ENCODE data around the gene RUFY3.
A peak's percentile ranks its signal among the peaks of the same experiment; 100 is the strongest.
"Not testable (repeated sequence)": the region's sequence is repeated elsewhere in the genome, so short reads cannot be mapped to it uniquely, and the experiment has no call there.

Gene RUFY3

DNA sequence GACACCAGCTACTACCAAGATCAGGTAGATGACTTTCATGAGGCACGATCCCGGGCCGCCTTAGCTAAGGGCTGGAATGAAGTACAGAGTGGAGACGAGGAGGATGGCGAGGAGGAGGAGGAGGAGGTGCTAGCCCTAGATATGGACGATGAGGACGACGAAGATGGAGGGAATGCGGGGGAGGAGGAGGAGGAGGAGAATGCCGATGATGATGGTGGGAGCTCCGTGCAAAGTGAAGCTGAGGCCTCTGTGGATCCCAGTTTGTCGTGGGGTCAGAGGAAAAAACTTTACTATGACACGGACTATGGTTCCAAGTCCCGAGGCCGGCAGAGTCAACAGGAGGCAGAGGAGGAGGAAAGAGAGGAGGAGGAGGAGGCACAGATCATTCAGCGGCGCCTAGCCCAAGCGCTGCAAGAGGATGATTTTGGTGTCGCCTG lies 33.0 kb upstream of the RUFY3 start:
- no peak for TF ChIP-seq POLR2AphosphoS5 (IDR thresholded peaks at IDR 0.05; ENCODE audit: low read depth)
- TF ChIP-seq CTCF (IDR thresholded peaks at IDR 0.05; ENCODE audit: insufficient read depth, low read length), result no peak
- TF ChIP-seq SPI1 (IDR thresholded peaks at IDR 0.05; ENCODE audit: borderline replicate concordance, low read depth), result no peak
- TF ChIP-seq REST (IDR thresholded peaks at IDR 0.05; ENCODE audit: insufficient replicate concordance, low read depth), result no peak
- no peak for TF ChIP-seq GABPA (IDR thresholded peaks at IDR 0.05; ENCODE audit: low read depth)
- H3K27me3 ChIP-seq (ENCODE audit: insufficient read depth, poor library complexity, severe bottlenecking), result no peaks in the 10 kb centered on the region
- DNase-seq (ENCODE audit: low read depth in 1 of 2, low spot score in 1 of 2), result peak in 1 of 2 experiments; percentile 4

GRCh38 chr4:70691661-70692060 lies 30.1 kb upstream of the RUFY3 start:
- peak overlapping the region; percentile 21 for H3K27ac ChIP-seq (replicated peaks)
- peak in 1 of 2 experiments; percentile 46 for DNase-seq (ENCODE audit: low read depth in 1 of 2, low spot score in 1 of 2)
- H3K27me3 ChIP-seq (ENCODE audit: insufficient read depth, poor library complexity, severe bottlenecking), result no peaks in the 10 kb centered on the region
- TF ChIP-seq POLR2AphosphoS5 (IDR thresholded peaks at IDR 0.05; ENCODE audit: low read depth), result no peak
- no peak for TF ChIP-seq GABPA (IDR thresholded peaks at IDR 0.05; ENCODE audit: low read depth)
- no peak for TF ChIP-seq SPI1 (IDR thresholded peaks at IDR 0.05; ENCODE audit: borderline replicate concordance, low read depth)
- no peak for TF ChIP-seq REST (IDR thresholded peaks at IDR 0.05; ENCODE audit: insufficient replicate concordance, low read depth)
- TF ChIP-seq CTCF (IDR thresholded peaks at IDR 0.05; ENCODE audit: insufficient read depth, low read length), result no peak
- no peak overlapping the region for H3K4me3 ChIP-seq (replicated peaks; ENCODE audit: insufficient read depth, low read length)

More for the DNA sequence above, 33.0 kb upstream of the RUFY3 start:
- Histone ChIP-seq H3K4me3 (replicated peaks; ENCODE audit: insufficient read depth, low read length) (peak overlapping the region; percentile 93), H3K27ac (replicated peaks) (peak overlapping the region; percentile 80)

DNA sequence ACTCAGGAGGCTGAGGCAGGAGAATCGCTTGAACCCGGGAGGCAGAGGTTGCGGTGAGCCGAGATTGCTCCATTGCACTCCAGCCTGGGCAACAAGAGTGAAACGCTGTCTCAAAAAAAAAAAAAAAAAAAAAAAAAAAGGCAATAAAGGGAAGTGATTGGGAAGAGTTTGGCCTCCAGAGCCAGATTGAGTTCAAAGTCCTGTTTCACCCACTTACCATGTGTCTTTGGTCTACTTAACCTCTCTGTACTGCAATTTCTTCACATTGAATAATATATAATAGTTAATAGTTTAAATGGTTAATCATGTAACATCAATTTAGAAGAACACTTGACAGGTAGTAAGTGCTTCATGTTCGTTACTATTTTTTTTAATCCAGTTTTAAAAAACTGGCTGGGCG lies 27.1 kb upstream of the RUFY3 start:
- H3K27me3 ChIP-seq (ENCODE audit: insufficient read depth, poor library complexity, severe bottlenecking); DNase-seq (ENCODE audit: low read depth in 1 of 2, low spot score in 1 of 2); H3K27ac ChIP-seq (replicated peaks); H3K4me3 ChIP-seq (replicated peaks; ENCODE audit: insufficient read depth, low read length): not testable (repeated sequence)

DNA sequence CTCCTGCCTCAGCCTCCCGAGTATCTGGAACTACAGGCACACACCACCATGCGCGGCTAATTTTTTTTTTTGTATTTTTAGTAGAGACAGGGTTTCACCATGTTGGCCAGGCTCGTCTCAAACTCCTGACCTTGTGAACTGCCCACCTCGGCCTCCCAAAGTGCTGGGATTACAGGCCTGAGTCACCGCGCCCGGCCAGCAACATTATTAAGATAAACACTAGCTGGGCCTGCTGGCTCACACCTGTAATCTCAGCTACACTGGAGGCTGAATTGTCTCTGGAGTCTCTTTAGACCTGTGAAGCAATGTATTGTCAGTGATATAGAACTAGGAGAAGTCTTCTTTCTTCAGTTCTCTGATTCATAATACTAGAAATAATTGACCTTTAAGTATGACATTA lies 23.3 kb upstream of the RUFY3 start:
- not testable (repeated sequence) for H3K4me3 ChIP-seq (replicated peaks; ENCODE audit: insufficient read depth, low read length); DNase-seq (ENCODE audit: low read depth in 1 of 2, low spot score in 1 of 2); H3K27ac ChIP-seq (replicated peaks); H3K27me3 ChIP-seq (ENCODE audit: insufficient read depth, poor library complexity, severe bottlenecking)

DNA sequence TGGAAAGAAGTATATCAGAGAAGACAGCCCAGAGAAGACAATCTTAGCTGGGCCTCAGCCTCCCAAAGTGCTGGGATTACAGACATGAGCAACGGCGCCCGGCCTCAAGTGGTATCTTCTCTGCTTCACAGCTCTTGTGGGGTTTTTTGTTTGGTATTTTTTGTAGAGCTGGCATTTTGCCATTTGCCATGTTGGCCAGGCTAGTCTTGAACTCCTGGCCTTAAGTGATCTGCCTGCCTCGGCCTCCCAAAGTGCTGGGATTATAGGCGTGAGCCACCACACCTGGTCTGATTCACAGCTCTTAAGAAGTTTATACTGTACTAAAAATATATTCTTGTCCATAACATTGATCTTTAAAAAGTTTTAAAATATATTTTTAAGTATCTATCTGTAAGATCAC lies 21.1 kb upstream of the RUFY3 start:
- TF ChIP-seq POLR2AphosphoS5 (IDR thresholded peaks at IDR 0.05; ENCODE audit: low read depth), result no peak
- no peak for TF ChIP-seq REST (IDR thresholded peaks at IDR 0.05; ENCODE audit: insufficient replicate concordance, low read depth)
- TF ChIP-seq GABPA (IDR thresholded peaks at IDR 0.05; ENCODE audit: low read depth), result no peak
- no peak for TF ChIP-seq CTCF (IDR thresholded peaks at IDR 0.05; ENCODE audit: insufficient read depth, low read length)
- TF ChIP-seq SPI1 (IDR thresholded peaks at IDR 0.05; ENCODE audit: borderline replicate concordance, low read depth), result no peak
- Histone ChIP-seq H3K4me3 (replicated peaks; ENCODE audit: insufficient read depth, low read length) (no peak overlapping the region), H3K27me3 (ENCODE audit: insufficient read depth, poor library complexity, severe bottlenecking) (no peaks in the 10 kb centered on the region), H3K27ac (replicated peaks) (no peak overlapping the region)
- no peak for DNase-seq (ENCODE audit: low read depth in 1 of 2, low spot score in 1 of 2)
